Lower lobe of right lung (tissue), 2 donors: ENCODE data around the gene ETS1. TPM values are rescaled to one million over a fixed set of nuclear protein-coding genes. Genes with fewer than 3 reads are reported as not detected.

Experiments used
- ATAC-seq, 2 donors: fragments of 200-7000 bp; cut with Tn5 transposase; one replicate each; pipeline ENCODE4 v1.9.1; 2020 to 2022; ENCODE audit warnings: mild to moderate bottlenecking in 2 of 2, moderate library complexity in 2 of 2
- DNase-seq: peaks from one replicate; pipeline ENCODE4 v3.0.0-alpha.2; 2020
- H3K27ac ChIP-seq: fragments of 200-600 bp; one replicate; pipeline ENCODE4 v1.8.0; 2022
- H3K27me3 ChIP-seq: fragments of 200-600 bp; one replicate; pipeline ENCODE4 v1.8.0; 2022; ENCODE audit warnings: low read depth
- H3K36me3 ChIP-seq: fragments of 200-600 bp; one replicate; pipeline ENCODE4 v1.8.0; 2022; ENCODE audit warnings: mild to moderate bottlenecking
- H3K4me1 ChIP-seq: fragments of 200-600 bp; one replicate; pipeline ENCODE4 v1.8.0; 2022
- H3K4me3 ChIP-seq: fragments of 200-600 bp; one replicate; pipeline ENCODE4 v1.8.0; 2022; ENCODE audit warnings: mild to moderate bottlenecking
- H3K9me3 ChIP-seq: fragments of 200-600 bp; one replicate; pipeline ENCODE4 v1.8.0; 2022
- intact Hi-C: fragments of 100-400 bp; cut with DNase I; formaldehyde crosslinking; loops from one replicate; pipeline ENCODE4 v1.11.0; 2022
- total RNA-seq: library from RNA; stranded (reverse); fragmentation: NEBNext Ultra II Directional; extraction: Animal tissue kit (Norgen Biotek cat#: 25700); gene quantifications from one replicate; pipeline ENCODE4 v1.2.1, GENCODE V29; 2021
- TF ChIP-seq, protein P1 (sequence below): fragments of 200-600 bp; IDR thresholded peaks from one replicate; pipeline ENCODE4 v1.8.0; 2022; ENCODE audit warnings: antibody characterized with exemption, mild to moderate bottlenecking
- donor health status: DM: no; HTN: yes; CAD: no; lungs with severe emphysema.

The ETS1 gene
- total RNA-seq, 1 donor from 2014 or later, result 123 TPM

DNA sequence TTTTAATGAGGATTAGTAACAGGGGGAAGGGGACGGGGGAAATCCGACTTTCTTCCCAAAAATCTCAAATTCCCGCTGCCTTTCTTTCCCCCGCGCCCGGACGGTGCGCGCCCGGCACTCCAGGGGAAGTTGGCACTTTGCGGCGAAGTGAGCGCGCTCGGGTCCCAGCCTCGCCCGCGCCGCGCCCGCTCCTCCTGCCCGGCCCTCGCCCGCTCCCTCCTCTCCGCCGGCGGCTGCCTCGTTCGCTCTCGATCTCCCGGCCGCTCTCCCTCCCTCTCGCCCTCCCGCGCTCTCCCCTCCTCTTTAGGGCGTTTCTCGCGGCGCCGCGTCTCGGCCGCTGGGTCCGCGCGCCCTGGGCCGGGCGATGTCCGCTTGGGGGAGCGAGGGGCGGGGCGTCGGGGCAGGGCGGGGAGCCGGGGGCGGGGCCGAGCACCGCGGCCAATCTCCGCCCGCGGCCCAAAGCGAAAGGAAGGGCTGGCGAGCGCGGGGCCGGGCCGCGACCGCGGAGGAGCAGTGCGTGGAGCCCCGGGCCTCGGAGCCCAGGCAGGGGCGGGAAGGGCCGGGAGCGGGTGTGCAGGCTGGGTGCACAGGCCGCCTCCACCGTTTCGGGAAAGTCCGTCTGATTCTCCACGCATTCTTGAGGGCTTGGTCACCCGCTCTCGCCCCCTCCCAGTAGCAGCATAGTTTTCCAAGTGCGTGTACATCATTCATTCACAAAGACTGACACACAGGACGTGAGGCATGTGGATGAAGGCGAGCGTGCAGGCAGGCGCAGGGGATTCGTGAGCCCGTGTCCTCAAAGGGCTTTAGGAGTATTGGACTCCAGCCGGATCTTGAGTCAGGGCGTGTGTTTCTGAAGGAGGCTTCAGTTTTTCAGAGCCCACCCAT lies 65.1 kb downstream of the ETS1 start:
- intact Hi-C loops, result no loop called here
- peak; percentile 95 for DNase-seq
- H3K36me3 ChIP-seq, result no peaks in the 10 kb centered on the region
- H3K27me3 ChIP-seq, result no peaks in the 10 kb centered on the region
- H3K9me3 ChIP-seq, result no peaks in the 10 kb centered on the region
- peak overlapping the region; percentile 95 for H3K27ac ChIP-seq
- TF ChIP-seq, protein P1, sequence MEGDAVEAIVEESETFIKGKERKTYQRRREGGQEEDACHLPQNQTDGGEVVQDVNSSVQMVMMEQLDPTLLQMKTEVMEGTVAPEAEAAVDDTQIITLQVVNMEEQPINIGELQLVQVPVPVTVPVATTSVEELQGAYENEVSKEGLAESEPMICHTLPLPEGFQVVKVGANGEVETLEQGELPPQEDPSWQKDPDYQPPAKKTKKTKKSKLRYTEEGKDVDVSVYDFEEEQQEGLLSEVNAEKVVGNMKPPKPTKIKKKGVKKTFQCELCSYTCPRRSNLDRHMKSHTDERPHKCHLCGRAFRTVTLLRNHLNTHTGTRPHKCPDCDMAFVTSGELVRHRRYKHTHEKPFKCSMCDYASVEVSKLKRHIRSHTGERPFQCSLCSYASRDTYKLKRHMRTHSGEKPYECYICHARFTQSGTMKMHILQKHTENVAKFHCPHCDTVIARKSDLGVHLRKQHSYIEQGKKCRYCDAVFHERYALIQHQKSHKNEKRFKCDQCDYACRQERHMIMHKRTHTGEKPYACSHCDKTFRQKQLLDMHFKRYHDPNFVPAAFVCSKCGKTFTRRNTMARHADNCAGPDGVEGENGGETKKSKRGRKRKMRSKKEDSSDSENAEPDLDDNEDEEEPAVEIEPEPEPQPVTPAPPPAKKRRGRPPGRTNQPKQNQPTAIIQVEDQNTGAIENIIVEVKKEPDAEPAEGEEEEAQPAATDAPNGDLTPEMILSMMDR, result no peak
- peak; percentile 98 to 99 for ATAC-seq
- peak overlapping the region; percentile 71 for H3K4me3 ChIP-seq
- H3K4me1 ChIP-seq, result peaks cover 57% of the 10 kb centered on the region

DNA sequence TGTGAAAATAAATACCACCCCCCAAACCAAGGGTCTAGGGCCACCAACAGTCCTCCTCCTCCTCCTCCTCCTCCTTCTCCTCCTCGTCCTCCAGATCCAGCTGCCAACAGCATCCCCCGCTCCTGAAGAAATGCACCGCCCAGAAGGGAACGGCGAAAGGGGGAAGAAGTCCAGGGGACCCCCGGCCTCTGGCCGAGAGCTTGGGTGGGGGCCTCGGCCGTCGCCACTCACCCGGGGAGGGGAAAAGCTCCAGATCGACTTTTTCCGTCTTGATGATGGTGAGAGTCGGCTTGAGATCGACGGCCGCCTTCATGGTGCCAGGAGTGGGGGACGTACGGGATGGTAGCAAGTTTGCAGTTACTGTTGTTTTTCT lies 65.7 kb downstream of the ETS1 start:
- intact Hi-C loops, result no loop called here
- ATAC-seq, result peak; percentile 0 to 3
- Histone ChIP-seq H3K36me3 (no peaks in the 10 kb centered on the region), H3K4me1 (peaks cover 63% of the 10 kb centered on the region), H3K4me3 (peak overlapping the region; percentile 71), H3K9me3 (no peaks in the 10 kb centered on the region), H3K27ac (peak overlapping the region; percentile 95), H3K27me3 (no peaks in the 10 kb centered on the region)
- DNase-seq, result peak; percentile 51
- TF ChIP-seq, protein P1, result no peak

DNA sequence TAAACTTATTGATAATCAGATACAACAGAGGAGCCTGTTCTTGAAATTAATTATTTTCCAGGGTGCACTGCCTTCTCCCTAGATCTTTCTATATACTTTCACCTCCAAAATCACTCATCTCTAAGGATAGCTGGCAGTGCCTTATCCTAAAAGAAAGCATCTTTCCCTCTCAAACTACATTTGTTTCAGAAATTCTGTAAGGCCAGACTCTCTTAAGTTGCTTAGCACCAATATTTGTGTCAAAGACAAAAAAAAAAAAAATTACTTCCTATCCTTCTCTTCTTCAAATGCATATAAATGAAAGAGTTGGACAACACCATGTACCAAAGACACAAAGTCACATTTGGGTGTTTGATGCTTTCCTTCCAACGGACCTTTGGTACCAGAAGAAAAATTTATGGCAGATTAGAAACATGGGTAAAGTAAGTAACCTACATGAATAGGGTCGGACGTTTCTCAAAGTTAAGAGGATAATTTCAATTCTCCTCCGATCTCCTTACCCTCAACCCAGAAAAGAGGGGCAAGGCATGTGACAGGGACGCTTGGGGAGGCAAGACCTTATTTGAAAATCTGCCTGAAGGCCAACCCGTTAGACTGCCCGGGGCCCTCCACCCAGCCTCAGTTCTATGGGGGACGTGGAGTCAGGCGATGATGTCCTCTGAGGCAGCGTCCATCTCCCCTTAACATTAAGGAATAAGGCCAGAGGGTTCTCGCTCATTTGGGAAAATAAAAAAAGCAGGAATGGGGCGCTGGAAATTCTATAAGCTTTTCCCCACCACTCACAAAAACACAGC lies 66.3 kb downstream of the ETS1 start:
- Histone ChIP-seq H3K27ac (peak overlapping the region; percentile 95), H3K9me3 (no peaks in the 10 kb centered on the region), H3K36me3 (no peaks in the 10 kb centered on the region), H3K4me3 (peak overlapping the region; percentile 71), H3K4me1 (peaks cover 69% of the 10 kb centered on the region), H3K27me3 (no peaks in the 10 kb centered on the region)
- intact Hi-C loops, result no loop called here
- DNase-seq (no peak), ATAC-seq (no peak)
- TF ChIP-seq, protein P1, result no peak

DNA sequence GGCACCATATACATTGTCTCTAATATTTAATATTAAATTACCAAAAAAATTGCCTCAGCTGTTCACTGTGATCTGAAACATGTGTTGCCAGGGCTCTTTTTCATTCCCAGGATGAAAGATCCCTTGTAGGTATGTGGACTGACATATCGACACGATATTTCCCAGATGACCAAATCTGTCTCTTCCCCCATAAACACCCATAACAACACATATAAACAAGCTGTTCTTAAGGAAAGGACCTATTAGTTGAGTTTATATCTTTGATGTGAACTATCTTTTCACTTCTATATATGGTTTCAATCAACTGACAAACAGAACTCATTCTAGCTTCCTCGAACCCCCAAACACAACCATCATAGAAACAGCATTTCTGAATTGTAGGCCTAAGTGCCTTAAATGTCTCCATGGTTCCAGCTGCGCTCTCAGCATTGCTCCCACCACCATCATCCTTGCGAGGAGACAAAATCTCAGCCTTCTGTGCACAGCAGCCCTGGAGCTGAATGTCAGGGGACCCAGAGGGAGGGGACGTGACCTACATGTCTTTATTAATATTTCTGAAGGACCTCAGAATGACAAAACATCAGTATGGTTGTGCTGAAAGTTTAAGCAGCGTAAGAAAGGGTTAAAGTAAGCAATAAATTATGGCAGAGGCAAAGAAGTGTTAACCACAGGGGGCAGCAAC lies 67.0 kb downstream of the ETS1 start:
- H3K27ac ChIP-seq, result peak overlapping the region; percentile 95
- peaks cover 69% of the 10 kb centered on the region for H3K4me1 ChIP-seq
- intact Hi-C loops, result no loop called here
- no peaks in the 10 kb centered on the region for H3K9me3 ChIP-seq
- H3K4me3 ChIP-seq, result peak overlapping the region; percentile 71
- no peaks in the 10 kb centered on the region for H3K36me3 ChIP-seq
- ATAC-seq (no peak), DNase-seq (no peak)
- TF ChIP-seq, protein P1, result no peak
- no peaks in the 10 kb centered on the region for H3K27me3 ChIP-seq

DNA sequence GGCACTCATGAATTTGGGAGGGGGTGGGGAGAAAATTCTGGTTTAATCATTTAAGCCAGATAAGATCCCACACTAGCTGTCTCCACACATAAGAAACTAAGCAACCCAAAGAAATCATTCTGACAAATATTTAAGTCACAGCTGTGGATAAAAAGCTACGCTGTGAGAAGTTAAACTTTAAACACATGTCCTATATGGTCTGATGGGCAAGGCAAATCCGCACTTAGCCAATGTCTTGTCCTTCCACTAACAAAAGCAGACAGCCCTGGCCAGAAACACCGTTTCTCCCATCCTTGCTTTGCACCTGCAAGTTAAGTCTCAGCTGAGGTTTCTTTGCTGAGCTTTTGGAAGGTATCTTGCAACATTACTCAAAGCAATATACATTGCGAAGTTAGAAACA lies 68.0 kb downstream of the ETS1 start:
- DNase-seq (no peak), ATAC-seq (no peak)
- H3K9me3 ChIP-seq, result no peaks in the 10 kb centered on the region
- H3K36me3 ChIP-seq, result no peaks in the 10 kb centered on the region
- TF ChIP-seq, protein P1, result no peak
- peak overlapping the region; percentile 71 for H3K4me3 ChIP-seq
- no peaks in the 10 kb centered on the region for H3K27me3 ChIP-seq
- peaks cover 68% of the 10 kb centered on the region for H3K4me1 ChIP-seq
- H3K27ac ChIP-seq, result peak overlapping the region; percentile 95
- intact Hi-C loops, result loop anchor here (10.0 kb wide), 1 partner anchor 55 kb away; no protein-coding TSS in a partner anchor
